ENCODE data around the gene ELF4.
A peak's percentile ranks its signal among the peaks of the same experiment; 100 is the strongest.

- TF ChIP-seq MYB (IDR thresholded peaks at IDR 0.05; ENCODE audit: borderline replicate concordance, low read depth, low read length) (no peak), CTCF (IDR thresholded peaks at IDR 0.05 in 2 of 3, conservative IDR thresholded peaks at IDR 0.05 in 1 of 3; ENCODE audit: control insufficient read depth in 2 of 3, extremely low read depth in 1 of 3, insufficient read depth in 1 of 3, low read depth in 3 of 3, low read length in 3 of 3) (peak; percentile 49 to 60 (median 50)), USF1 (IDR thresholded peaks at IDR 0.05; ENCODE audit: borderline replicate concordance, extremely low read length, insufficient read depth, low read depth, low read length) (peak; percentile 75), HDAC2 (IDR thresholded peaks at IDR 0.05) (no peak), CREM (IDR thresholded peaks at IDR 0.05; ENCODE audit: low read depth) (no peak)
Observed at GRCh38 chrX:130082244-130083106, 27.8 kb downstream of the ELF4 start.

Measured in GM12878 (cell line).